ENCODE measurements around the gene VEGFA.
A peak's percentile ranks its signal among the peaks of the same experiment; 100 is the strongest.

Gene VEGFA

DNA sequence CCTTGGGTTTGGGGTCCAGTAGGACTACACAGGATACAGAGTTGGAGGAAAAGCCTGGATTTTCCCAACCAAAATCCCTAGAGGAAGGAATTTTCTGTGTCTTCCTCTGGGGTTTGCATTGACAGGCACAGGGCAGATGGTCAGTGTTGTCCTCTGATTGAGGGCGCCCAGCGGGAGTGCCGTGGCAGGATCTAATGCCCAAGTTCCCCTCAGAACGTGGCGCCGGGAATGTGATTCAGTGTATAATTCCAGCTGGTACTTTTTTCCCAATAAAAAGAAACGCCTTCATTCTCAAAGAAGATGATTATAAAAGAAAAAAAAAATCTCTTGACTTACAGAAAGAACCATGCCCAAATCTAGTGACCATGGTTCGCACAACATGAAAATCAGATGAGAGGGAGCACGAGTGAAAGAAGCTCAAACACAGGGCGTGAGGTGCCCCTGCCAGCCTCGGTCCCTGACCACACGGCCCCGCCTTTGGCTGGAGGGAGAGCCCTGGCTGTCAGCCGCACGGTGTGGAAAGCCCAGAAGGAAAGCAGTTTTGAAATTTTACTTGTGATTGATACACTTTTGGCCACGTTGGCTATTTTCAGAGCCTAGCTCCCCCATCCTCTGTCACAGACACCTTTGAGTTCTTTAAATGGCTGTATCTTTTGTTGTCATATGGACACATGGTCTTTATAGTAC, 31.6 kb downstream of the VEGFA start:
- peak overlapping the region; percentile 92 for H3K27ac ChIP-seq (replicated peaks)
- TF ChIP-seq SPI1 (IDR thresholded peaks at IDR 0.05; ENCODE audit: borderline replicate concordance, low read depth) = no peak
- TF ChIP-seq, protein P1, sequence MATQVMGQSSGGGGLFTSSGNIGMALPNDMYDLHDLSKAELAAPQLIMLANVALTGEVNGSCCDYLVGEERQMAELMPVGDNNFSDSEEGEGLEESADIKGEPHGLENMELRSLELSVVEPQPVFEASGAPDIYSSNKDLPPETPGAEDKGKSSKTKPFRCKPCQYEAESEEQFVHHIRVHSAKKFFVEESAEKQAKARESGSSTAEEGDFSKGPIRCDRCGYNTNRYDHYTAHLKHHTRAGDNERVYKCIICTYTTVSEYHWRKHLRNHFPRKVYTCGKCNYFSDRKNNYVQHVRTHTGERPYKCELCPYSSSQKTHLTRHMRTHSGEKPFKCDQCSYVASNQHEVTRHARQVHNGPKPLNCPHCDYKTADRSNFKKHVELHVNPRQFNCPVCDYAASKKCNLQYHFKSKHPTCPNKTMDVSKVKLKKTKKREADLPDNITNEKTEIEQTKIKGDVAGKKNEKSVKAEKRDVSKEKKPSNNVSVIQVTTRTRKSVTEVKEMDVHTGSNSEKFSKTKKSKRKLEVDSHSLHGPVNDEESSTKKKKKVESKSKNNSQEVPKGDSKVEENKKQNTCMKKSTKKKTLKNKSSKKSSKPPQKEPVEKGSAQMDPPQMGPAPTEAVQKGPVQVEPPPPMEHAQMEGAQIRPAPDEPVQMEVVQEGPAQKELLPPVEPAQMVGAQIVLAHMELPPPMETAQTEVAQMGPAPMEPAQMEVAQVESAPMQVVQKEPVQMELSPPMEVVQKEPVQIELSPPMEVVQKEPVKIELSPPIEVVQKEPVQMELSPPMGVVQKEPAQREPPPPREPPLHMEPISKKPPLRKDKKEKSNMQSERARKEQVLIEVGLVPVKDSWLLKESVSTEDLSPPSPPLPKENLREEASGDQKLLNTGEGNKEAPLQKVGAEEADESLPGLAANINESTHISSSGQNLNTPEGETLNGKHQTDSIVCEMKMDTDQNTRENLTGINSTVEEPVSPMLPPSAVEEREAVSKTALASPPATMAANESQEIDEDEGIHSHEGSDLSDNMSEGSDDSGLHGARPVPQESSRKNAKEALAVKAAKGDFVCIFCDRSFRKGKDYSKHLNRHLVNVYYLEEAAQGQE (IDR thresholded peaks at IDR 0.05; ENCODE audit: insufficient replicate concordance, low read depth) = no peak
- peak in 1 of 2 experiments; percentile 83 for DNase-seq (ENCODE audit: low read depth in 1 of 2, low spot score in 1 of 2)

DNA sequence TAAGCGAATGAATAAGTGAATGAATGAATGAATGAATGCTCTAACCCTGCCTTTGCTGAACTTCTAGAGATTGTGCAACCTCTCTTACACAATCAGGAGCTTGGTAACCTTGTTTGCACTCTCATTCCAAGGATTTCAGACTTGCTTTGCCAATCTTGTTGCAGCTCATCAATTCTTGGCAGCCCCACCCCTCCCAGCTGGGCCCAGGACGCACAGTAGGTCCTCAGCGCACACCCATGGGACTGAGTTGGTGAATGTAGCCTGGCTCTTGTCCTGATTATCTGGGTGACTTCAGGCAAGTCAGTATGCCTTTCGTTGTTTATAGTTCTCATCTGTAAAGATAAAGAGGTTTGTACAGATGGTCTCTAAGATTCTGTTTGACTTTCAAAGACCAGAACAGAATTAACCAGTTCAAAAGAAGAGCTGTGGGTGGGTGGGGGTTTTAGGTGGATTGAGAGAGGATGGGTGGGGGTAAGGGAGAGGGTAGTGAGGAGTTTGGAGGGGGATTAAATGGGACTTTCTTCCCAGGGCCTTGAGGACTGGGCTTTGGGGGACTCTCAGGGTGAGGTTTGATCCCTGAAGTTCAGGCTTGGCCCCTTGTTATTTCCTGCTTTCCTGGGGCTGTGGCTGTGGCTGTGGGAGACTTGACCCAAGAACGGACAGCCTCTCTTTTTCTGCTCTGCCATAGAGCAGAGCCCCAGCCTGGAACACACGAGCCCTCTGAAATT, 33.2 kb downstream of the VEGFA start:
- peak overlapping the region; percentile 92 for H3K27ac ChIP-seq (replicated peaks)
- no peak overlapping the region for H3K4me3 ChIP-seq (replicated peaks; ENCODE audit: insufficient read depth, low read length)
- TF ChIP-seq GABPA (IDR thresholded peaks at IDR 0.05; ENCODE audit: low read depth) (no peak), POLR2AphosphoS5 (IDR thresholded peaks at IDR 0.05; ENCODE audit: low read depth) (no peak), SPI1 (IDR thresholded peaks at IDR 0.05; ENCODE audit: borderline replicate concordance, low read depth) (no peak)
- TF ChIP-seq, protein P1 (IDR thresholded peaks at IDR 0.05; ENCODE audit: insufficient replicate concordance, low read depth) = no peak
- TF ChIP-seq, protein P2, sequence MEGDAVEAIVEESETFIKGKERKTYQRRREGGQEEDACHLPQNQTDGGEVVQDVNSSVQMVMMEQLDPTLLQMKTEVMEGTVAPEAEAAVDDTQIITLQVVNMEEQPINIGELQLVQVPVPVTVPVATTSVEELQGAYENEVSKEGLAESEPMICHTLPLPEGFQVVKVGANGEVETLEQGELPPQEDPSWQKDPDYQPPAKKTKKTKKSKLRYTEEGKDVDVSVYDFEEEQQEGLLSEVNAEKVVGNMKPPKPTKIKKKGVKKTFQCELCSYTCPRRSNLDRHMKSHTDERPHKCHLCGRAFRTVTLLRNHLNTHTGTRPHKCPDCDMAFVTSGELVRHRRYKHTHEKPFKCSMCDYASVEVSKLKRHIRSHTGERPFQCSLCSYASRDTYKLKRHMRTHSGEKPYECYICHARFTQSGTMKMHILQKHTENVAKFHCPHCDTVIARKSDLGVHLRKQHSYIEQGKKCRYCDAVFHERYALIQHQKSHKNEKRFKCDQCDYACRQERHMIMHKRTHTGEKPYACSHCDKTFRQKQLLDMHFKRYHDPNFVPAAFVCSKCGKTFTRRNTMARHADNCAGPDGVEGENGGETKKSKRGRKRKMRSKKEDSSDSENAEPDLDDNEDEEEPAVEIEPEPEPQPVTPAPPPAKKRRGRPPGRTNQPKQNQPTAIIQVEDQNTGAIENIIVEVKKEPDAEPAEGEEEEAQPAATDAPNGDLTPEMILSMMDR (IDR thresholded peaks at IDR 0.05; ENCODE audit: insufficient read depth, low read length) = no peak
- DNase-seq (ENCODE audit: low read depth in 1 of 2, low spot score in 1 of 2) = no peak
- H3K27me3 ChIP-seq (ENCODE audit: insufficient read depth, poor library complexity, severe bottlenecking) = no peaks in the 10 kb centered on the region

More for the DNA sequence above, 31.6 kb downstream of the VEGFA start:
- Histone ChIP-seq H3K4me3 (replicated peaks; ENCODE audit: insufficient read depth, low read length) (no peak overlapping the region), H3K27me3 (ENCODE audit: insufficient read depth, poor library complexity, severe bottlenecking) (no peaks in the 10 kb centered on the region)

DNA sequence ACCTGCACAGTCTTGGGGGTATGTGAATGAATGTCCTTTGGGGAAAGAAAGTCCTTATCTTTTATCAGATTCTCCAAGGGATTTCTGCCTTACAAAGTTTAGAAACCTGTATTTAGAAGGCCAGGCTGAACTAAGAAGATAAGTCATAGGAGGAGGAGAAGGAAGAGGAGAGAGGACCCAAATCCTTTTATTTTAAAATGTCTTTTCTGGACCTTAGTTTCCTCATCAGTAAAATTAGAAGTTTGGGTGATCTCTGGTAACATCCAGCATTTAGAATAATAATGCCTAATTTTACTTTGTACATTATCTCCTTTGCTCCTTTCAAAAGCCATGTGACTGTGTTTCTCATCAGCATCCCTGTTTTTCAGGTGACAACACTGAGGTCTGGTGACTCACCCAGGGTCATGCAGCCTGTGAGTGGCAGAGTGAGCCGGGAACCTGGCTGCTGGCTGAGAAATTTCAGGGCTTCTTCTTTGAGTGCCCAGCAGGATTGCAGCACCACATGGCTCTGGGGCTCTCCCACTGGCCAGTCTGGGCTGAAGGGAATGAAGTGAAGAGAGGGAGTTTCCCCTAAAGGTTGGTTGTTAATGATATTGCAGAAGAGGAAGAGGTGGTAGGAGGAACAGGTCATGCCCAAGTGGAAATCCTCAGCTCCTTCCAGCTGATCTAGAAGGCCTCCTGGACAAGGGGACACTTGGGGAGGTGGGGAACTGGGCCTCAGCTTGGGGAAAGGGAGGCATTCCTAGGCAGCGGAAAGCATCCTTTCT, 34.0 kb downstream of the VEGFA start:
- no peaks in the 10 kb centered on the region for H3K27me3 ChIP-seq (ENCODE audit: insufficient read depth, poor library complexity, severe bottlenecking)
- peak in 1 of 2 experiments; percentile 68 for DNase-seq (ENCODE audit: low read depth in 1 of 2, low spot score in 1 of 2)
- TF ChIP-seq, protein P1 (IDR thresholded peaks at IDR 0.05; ENCODE audit: insufficient replicate concordance, low read depth) = no peak
- TF ChIP-seq, protein P2 (IDR thresholded peaks at IDR 0.05; ENCODE audit: insufficient read depth, low read length) = no peak
- peak; percentile 53 for TF ChIP-seq SPI1 (IDR thresholded peaks at IDR 0.05; ENCODE audit: borderline replicate concordance, low read depth)
- peak overlapping the region; percentile 33 for H3K27ac ChIP-seq (replicated peaks)
- no peak overlapping the region for H3K4me3 ChIP-seq (replicated peaks; ENCODE audit: insufficient read depth, low read length)

All from HL-60 (cell line).